HG03196 (cell line): ENCODE measurements around the gene TAS2R60.
"Not testable (repeated sequence)": the region's sequence is repeated elsewhere in the genome, so short reads cannot be mapped to it uniquely, and the experiment has no call there.

Experiments used
- ATAC-seq: cut with Tn5 transposase; IDR thresholded peaks from one replicate; pipeline ENCODE4 v1.9.1; 2021; ENCODE audit not compliant: unreplicated experiment

The TAS2R60 gene

DNA sequence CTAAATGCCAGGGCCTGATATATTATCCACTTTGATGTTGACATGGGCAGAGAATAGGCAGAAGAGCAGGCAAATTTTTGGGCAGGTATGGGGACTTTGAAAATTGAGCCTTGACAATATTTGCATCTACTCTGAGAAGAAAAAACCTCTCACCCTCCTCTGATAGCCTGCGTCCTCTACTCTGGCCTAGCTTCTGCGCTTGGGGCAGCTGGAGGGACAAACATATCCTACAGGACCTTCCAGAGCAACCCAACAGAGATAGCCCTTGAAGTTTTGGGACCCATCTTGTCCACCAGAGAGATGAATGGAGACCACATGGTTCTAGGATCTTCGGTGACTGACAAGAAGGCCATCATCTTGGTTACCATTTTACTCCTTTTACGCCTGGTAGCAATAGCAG is at the start of gene TAS2R60:
TAS2R60 (plus strand) TSS at position 301 of the 400 bp plus-strand sequence; CDS start at position 301, 0 bp downstream.
- no peak for ATAC-seq

GRCh38 chr7:143394068-143394467 is 49.2 kb upstream of the TAS2R60 start:
- no peak for ATAC-seq

DNA sequence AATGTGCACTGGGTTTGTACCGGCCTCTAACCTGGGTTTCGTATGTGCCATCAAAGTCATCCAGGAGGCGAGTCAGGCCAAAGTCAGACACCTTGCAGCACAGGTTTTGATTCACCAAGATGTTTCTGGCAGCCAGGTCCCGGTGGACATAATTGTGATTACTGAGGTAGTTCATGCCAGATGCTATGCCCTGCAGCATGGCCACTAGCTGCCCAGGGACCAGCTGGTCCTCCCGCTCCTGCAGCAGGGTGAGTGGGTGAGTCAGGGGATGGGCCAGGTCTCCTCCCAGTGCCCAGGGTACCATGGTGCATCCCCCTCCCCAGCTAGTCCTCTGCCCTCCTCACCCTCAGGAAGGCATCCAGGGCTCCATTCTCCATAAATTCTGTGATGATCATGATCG is 48.5 kb upstream of the TAS2R60 start:
- ATAC-seq: no peak

DNA sequence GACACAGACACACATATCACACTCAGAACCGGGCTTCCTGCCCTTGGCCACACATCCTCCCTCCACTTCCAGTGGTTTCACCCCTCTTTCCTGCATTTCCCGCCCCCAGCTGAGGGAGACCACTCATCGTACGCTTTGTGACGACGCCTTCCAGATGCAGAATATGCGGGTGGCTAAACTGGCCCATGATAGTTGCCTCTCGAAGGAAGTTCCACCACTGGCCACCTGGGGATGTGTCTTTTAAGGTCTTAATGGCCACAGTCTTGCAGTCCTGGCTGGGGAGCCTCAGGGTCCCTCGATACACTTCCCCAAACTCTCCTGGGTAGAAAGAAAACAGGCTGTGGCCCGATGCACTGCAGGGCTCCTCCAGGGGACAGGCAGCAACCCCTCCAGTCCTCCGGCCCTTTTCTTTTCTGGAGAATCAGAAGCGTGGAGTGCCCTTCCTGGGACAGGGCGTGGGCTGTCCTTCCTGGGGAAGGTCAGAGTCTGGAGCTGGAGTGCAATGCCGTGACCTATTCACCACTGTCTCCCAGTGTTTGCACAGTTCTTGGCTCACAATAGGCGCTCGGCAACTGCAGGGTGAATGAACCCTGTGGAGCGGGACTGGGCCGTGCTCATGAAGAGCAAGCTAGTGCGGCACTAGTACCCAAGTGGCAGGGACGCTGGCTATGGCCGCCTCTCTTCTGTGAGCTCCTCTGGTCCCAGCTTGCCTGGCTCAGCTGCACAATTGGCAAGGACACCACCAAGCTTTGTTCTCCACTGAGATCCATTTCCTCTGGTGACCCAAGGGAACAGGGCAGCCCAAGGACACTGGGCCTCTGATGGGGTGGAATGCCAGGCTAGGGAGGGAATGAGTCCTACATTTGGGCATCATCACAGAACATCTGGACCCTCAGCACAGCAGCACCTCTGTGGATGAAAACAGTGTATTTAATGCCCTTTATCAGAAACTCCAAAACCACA is 47.8 kb upstream of the TAS2R60 start:
- ATAC-seq: no peak

DNA sequence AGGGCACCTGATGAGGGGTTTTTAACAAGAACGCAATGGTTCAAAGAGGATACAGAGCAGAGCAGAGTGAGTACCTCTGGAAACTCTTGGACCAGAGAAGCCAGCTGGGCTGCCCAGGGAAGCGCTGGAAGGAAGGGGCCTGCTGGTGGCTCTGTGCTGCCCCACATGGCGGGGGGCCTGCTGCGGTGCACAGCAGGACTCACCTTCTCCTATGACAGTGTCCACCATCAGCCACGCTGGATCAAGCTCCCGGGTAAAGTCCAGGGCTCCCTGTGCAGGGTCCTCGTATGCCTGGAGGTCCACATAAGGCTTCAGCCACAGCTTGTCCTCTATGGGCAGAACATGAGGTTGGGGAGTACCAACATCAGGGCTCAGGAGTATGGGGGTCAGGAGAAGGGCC is 47.1 kb upstream of the TAS2R60 start:
- ATAC-seq: no peak

GRCh38 chr7:143396625-143397556 is 46.4 kb upstream of the TAS2R60 start:
- no peak for ATAC-seq

DNA sequence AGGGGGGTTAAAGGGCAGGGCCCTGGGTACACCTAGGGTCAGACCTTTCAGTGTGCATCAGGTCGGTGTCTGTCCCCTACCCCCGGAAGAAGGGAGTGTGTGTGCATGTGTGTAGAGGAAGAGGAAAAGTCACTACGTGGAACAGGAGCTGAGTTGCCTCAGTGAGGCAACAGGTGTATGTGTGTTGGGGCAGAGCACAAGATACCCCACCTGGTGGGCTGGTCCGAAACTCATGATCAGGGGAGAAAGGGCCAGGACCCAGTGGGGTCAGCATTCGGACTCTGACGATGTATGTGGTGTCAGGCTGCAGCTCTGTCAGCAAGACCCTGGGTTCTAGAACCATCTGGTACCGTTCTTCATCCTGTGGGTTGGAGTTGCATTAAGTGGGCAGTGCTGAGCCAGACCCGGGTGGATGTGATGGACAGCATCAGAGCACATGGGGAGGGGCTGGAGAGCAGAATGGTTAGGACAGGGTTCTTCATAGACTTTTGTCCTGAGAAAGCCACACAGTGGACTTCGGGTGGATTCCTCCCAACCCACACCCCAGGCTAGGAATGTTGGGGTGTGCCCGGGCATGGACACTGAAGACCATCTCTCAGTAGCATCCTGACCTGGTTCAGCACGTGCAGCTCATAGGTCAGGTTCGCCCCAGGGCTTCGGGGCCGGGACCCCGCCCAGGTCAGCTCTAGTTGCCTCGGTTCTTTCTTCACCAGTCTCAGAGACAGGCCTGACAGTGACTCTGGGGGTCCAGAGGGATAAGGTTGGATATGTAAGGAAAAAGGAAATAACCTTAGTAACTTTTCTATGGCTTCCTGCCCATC is 45.3 kb upstream of the TAS2R60 start:
- no peak for ATAC-seq

DNA sequence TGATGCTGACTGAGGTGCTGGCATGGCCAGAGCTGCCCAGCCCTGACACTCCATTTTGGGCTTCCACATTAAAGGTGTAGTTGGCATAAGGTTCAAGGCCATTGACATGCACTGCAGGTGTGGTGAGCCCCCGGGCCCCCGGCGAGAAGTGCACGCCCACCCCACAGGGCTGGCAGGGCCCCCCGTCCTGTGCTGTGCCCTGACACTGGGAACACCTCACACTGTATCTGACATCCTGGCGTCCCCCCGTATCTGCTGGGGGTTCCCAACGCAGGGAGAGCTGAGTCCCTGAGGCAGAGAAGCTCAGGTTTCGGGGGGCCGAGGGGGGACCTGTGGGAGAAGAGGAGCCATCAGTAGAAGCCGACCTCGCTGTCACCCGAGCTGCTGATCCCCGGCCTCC is 44.6 kb upstream of the TAS2R60 start:
- no peak for ATAC-seq

DNA sequence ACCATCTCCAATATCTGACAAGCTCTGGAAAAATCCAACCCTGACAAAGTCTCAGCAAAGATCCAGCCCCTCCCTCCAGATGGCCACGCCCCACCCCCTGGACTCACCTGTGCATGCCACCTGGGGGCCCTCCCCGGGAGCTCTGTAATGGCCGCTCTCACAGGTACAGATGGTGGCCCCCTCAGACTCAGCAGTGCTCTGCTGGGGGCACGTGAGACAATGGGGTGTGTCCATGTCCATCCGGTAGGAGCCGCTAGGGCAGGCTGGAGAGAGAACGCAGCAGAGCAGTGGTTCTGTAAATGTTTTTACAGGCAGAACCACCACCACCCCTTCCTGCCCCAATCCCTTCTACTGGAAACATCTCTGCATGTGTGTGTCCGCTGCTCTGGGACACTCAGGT is 44.1 kb upstream of the TAS2R60 start:
- no peak for ATAC-seq

DNA sequence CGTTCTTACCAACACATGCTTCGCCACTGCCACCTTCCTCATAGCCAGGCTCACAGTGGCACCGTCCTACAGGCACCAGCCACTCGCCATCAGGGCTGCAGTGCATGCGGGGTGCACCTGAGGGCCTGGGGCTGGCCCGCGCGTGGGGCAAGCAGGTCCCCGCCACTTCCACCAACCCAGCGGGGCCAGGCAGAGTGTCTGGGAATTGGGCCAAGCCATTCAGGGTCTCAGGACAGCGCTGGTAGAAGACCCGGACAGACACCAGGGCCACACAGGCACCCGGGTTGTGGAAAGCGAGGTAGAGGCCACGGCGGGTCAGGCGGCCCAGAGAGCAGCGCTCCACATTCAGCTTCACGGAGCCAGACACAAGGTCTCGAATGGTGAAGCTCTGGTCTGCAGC is 43.6 kb upstream of the TAS2R60 start:
- no peak for ATAC-seq

- ATAC-seq: no peak
Measured at GRCh38 chr7:143401265-143401664, 42.0 kb upstream of the TAS2R60 start.

GRCh38 chr7:143402233-143402632 is 41.0 kb upstream of the TAS2R60 start:
- ATAC-seq: not testable (repeated sequence)

- no peak for ATAC-seq
Measured at GRCh38 chr7:143405173-143406001, 37.9 kb upstream of the TAS2R60 start.

- ATAC-seq: no peak
Measured at GRCh38 chr7:143406002-143406357, 37.3 kb upstream of the TAS2R60 start.

DNA sequence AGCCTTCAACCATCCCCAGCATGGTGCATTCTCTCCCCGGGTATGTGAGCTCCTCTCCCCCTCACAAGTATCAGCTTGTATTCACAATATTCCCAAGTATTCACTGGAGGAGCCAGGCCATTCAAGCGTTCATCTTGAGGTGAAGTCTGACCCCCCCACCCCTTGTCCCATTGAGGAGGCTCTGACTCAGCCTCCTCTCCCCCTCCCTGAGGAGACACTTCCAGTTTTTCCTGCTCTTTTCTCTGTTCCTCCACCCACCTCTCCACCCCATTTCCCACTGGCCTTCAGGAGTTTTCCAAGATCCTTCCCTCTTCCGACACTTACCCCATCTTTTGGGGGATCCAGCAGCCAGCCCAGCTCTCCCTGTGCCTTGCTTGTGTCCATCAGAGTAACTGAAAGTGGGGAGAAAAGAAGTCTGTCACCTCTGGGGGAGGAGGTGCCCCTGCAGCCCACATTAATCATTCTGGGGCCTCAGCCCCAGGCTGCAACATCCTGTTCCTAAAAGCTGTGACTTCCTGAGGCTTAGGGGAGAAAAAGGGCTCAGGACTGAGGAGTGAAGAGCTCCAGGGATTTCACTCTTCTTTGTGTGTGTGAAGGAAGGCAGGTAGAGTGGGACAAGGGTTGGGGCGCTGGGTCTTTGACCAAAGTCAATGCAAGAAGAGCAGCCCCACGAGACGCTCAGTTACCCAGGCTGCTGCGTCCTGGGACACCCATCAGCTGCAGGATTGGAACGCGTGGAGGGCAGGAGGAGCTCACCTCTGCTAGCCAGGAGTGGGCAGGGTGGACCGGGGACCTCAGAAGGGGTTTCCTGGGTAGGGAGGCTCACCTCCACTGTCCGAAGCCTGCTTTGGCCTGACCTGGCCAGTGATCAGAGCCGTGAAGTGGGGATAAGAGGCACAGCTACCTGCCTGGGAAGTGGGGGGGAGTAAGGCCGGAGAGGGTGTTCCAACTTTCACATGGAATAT is 35.7 kb upstream of the TAS2R60 start:
- ATAC-seq: no peak

GRCh38 chr7:143408252-143408685 is 35.0 kb upstream of the TAS2R60 start:
- ATAC-seq: no peak

- ATAC-seq: no peak
Measured at GRCh38 chr7:143408686-143409561, 34.3 kb upstream of the TAS2R60 start, which contains the start of gene EPHA1. Gene EPHA1, minus strand, starts transcription at chr7:143408856. Its CDS starts 51 bp downstream, at chr7:143408805.
